Measurements from ENCODE around the gene ZNF219.

The ZNF219 gene

GRCh38 chr14:21092273-21093011, 6.0 kb downstream of the ZNF219 start:
- peaks cover 0 to 24% (median 10%) of the 10 kb centered on the region in 4 experiments for H3K4me1 ChIP-seq (ENCODE audit: control extremely low read depth in 1 of 4, control insufficient read depth in 4 of 4, insufficient read depth in 4 of 4, low read length in 3 of 4)
- POLR2A ChIA-PET, result interaction anchor here (0.8 kb wide), 1 partner anchor 21 kb away, joined by 5 read pairs; no protein-coding TSS in a partner anchor
- peaks cover 0 to 45% (median 17%) of the 10 kb centered on the region in 4 experiments for H3K36me3 ChIP-seq (ENCODE audit: control insufficient read depth in 4 of 4, insufficient read depth in 4 of 4, low read length in 3 of 4)
- no peaks in the 10 kb centered on the region for H3K27me3 ChIP-seq (replicated peaks in 2 of 5; ENCODE audit: control insufficient read depth in 4 of 5, insufficient read depth in 5 of 5, low read length in 4 of 5)
- 51% methylated on average over 59 of the region's 59 CpGs for WGBS (ENCODE audit: insufficient coverage)
- H3K9me3 ChIP-seq (ENCODE audit: control extremely low read depth in 1 of 5, control insufficient read depth in 4 of 5, insufficient read depth in 2 of 5, low read depth in 1 of 5, low read length in 4 of 5), result no peaks in the 10 kb centered on the region
- H3K4me3 ChIP-seq (ENCODE audit: control insufficient read depth in 1 of 7, extremely low read depth in 1 of 7, insufficient read depth in 4 of 7, low read depth in 2 of 7, low read length in 6 of 7), result no peak overlapping the region
- CTCF ChIA-PET, result interaction anchor here (0.7 to 7.4 kb wide), 21 partner anchors 8 to 84 kb away, joined by 3 to 204 read pairs (median 9); partner anchors contain the start of genes ARHGEF40, RNASE7, RNASE8 and TMEM253
- no peak overlapping the region for H3K27ac ChIP-seq (ENCODE audit: insufficient read depth in 1 of 2, low read depth in 1 of 2, low read length in 2 of 2, poor library complexity in 1 of 2, severe bottlenecking in 2 of 2)
- peak; percentile 82 to 91 (median 85) for DNase-seq

GRCh38 chr14:21091821-21092272, 6.6 kb downstream of the ZNF219 start:
- H3K27me3 ChIP-seq (replicated peaks in 2 of 5; ENCODE audit: control insufficient read depth in 4 of 5, insufficient read depth in 5 of 5, low read length in 4 of 5), result no peaks in the 10 kb centered on the region
- no peak overlapping the region for H3K4me3 ChIP-seq (ENCODE audit: control insufficient read depth in 1 of 7, extremely low read depth in 1 of 7, insufficient read depth in 4 of 7, low read depth in 2 of 7, low read length in 6 of 7)
- ChIA-PET POLR2A (interaction anchor here (0.8 kb wide), 1 partner anchor 21 kb away, joined by 5 read pairs; no protein-coding TSS in a partner anchor), CTCF (interaction anchor here (0.7 to 7.4 kb wide), 20 partner anchors 7 to 84 kb away, joined by 3 to 204 read pairs (median 10); partner anchors contain the start of genes ARHGEF40, RNASE7, RNASE8 and TMEM253)
- no peak overlapping the region for H3K27ac ChIP-seq (ENCODE audit: insufficient read depth in 1 of 2, low read depth in 1 of 2, low read length in 2 of 2, poor library complexity in 1 of 2, severe bottlenecking in 2 of 2)
- peaks cover 0 to 23% (median 12%) of the 10 kb centered on the region in 4 experiments for H3K4me1 ChIP-seq (ENCODE audit: control extremely low read depth in 1 of 4, control insufficient read depth in 4 of 4, insufficient read depth in 4 of 4, low read length in 3 of 4)
- no peaks in the 10 kb centered on the region for H3K9me3 ChIP-seq (ENCODE audit: control extremely low read depth in 1 of 5, control insufficient read depth in 4 of 5, insufficient read depth in 2 of 5, low read depth in 1 of 5, low read length in 4 of 5)
- DNase-seq, result no peak
- WGBS (ENCODE audit: insufficient coverage), result 97% methylated on average over 32 of the region's 42 CpGs
- peaks cover 0 to 45% (median 18%) of the 10 kb centered on the region in 4 experiments for H3K36me3 ChIP-seq (ENCODE audit: control insufficient read depth in 4 of 4, insufficient read depth in 4 of 4, low read length in 3 of 4)

GRCh38 chr14:21090940-21091663, 7.4 kb downstream of the ZNF219 start:
- no peaks in the 10 kb centered on the region for H3K27me3 ChIP-seq (replicated peaks in 2 of 5; ENCODE audit: control insufficient read depth in 4 of 5, insufficient read depth in 5 of 5, low read length in 4 of 5)
- ChIA-PET POLR2A (no interaction called here), CTCF (interaction anchor here (1.2 to 9.9 kb wide), 20 partner anchors 10 to 83 kb away, joined by 3 to 204 read pairs (median 15); partner anchors contain the start of genes ARHGEF40 and TMEM253)
- no peak for DNase-seq
- WGBS (ENCODE audit: insufficient coverage), result 98% methylated on average over 39 of the region's 45 CpGs
- peaks cover 0 to 45% (median 18%) of the 10 kb centered on the region in 4 experiments for H3K36me3 ChIP-seq (ENCODE audit: control insufficient read depth in 4 of 4, insufficient read depth in 4 of 4, low read length in 3 of 4)
- H3K4me1 ChIP-seq (ENCODE audit: control extremely low read depth in 1 of 4, control insufficient read depth in 4 of 4, insufficient read depth in 4 of 4, low read length in 3 of 4), result peaks cover 0 to 18% (median 13%) of the 10 kb centered on the region in 4 experiments
- H3K4me3 ChIP-seq (ENCODE audit: control insufficient read depth in 1 of 7, extremely low read depth in 1 of 7, insufficient read depth in 4 of 7, low read depth in 2 of 7, low read length in 6 of 7), result no peak overlapping the region
- H3K27ac ChIP-seq (ENCODE audit: insufficient read depth in 1 of 2, low read depth in 1 of 2, low read length in 2 of 2, poor library complexity in 1 of 2, severe bottlenecking in 2 of 2), result no peak overlapping the region
- no peaks in the 10 kb centered on the region for H3K9me3 ChIP-seq (ENCODE audit: control extremely low read depth in 1 of 5, control insufficient read depth in 4 of 5, insufficient read depth in 2 of 5, low read depth in 1 of 5, low read length in 4 of 5)

- H3K27me3 ChIP-seq (replicated peaks in 2 of 5; ENCODE audit: control insufficient read depth in 4 of 5, insufficient read depth in 5 of 5, low read length in 4 of 5), result no peaks in the 10 kb centered on the region
- peak in 2 of 3 donors; percentile 64 to 70 for DNase-seq
- H3K4me1 ChIP-seq (ENCODE audit: control extremely low read depth in 1 of 4, control insufficient read depth in 4 of 4, insufficient read depth in 4 of 4, low read length in 3 of 4), result peaks cover 0 to 18% (median 13%) of the 10 kb centered on the region in 4 experiments
- POLR2A ChIA-PET, result interaction anchor here (2.1 kb wide), 1 partner anchor 14 kb away, joined by 5 read pairs; no protein-coding TSS in a partner anchor
- no peak overlapping the region for H3K4me3 ChIP-seq (ENCODE audit: control insufficient read depth in 1 of 7, extremely low read depth in 1 of 7, insufficient read depth in 4 of 7, low read depth in 2 of 7, low read length in 6 of 7)
- 96% methylated on average over 35 of the region's 45 CpGs for WGBS (ENCODE audit: insufficient coverage)
- CTCF ChIA-PET, result interaction anchor here (0.8 to 9.9 kb wide), 12 partner anchors 12 to 74 kb away, joined by 3 to 124 read pairs (median 10); partner anchors contain the start of genes ARHGEF40 and TMEM253
- H3K36me3 ChIP-seq (ENCODE audit: control insufficient read depth in 4 of 4, insufficient read depth in 4 of 4, low read length in 3 of 4), result peaks cover 0 to 50% (median 22%) of the 10 kb centered on the region in 4 experiments
- H3K27ac ChIP-seq (ENCODE audit: insufficient read depth in 1 of 2, low read depth in 1 of 2, low read length in 2 of 2, poor library complexity in 1 of 2, severe bottlenecking in 2 of 2), result no peak overlapping the region
- no peaks in the 10 kb centered on the region for H3K9me3 ChIP-seq (ENCODE audit: control extremely low read depth in 1 of 5, control insufficient read depth in 4 of 5, insufficient read depth in 2 of 5, low read depth in 1 of 5, low read length in 4 of 5)
These were observed 8.1 kb downstream of the ZNF219 start for GRCh38 chr14:21090194-21090939.

GRCh38 chr14:21089877-21090193, 8.6 kb downstream of the ZNF219 start:
- peaks cover under 1 to 54% (median 26%) of the 10 kb centered on the region in 4 experiments for H3K36me3 ChIP-seq (ENCODE audit: control insufficient read depth in 4 of 4, insufficient read depth in 4 of 4, low read length in 3 of 4)
- H3K27ac ChIP-seq (ENCODE audit: insufficient read depth in 1 of 2, low read depth in 1 of 2, low read length in 2 of 2, poor library complexity in 1 of 2, severe bottlenecking in 2 of 2), result no peak overlapping the region
- POLR2A ChIA-PET, result interaction anchor here (2.1 kb wide), 1 partner anchor 15 kb away, joined by 5 read pairs; no protein-coding TSS in a partner anchor
- 95% methylated on average over 5 of the region's 5 CpGs for WGBS (ENCODE audit: insufficient coverage)
- H3K4me3 ChIP-seq (ENCODE audit: control insufficient read depth in 1 of 7, extremely low read depth in 1 of 7, insufficient read depth in 4 of 7, low read depth in 2 of 7, low read length in 6 of 7), result no peak overlapping the region
- no peak for DNase-seq
- CTCF ChIA-PET, result interaction anchor here (0.8 to 9.9 kb wide), 13 partner anchors 12 to 74 kb away, joined by 3 to 124 read pairs (median 7); partner anchors contain the start of genes ARHGEF40 and TMEM253
- H3K9me3 ChIP-seq (ENCODE audit: control extremely low read depth in 1 of 5, control insufficient read depth in 4 of 5, insufficient read depth in 2 of 5, low read depth in 1 of 5, low read length in 4 of 5), result no peaks in the 10 kb centered on the region
- H3K4me1 ChIP-seq (ENCODE audit: control extremely low read depth in 1 of 4, control insufficient read depth in 4 of 4, insufficient read depth in 4 of 4, low read length in 3 of 4), result peaks cover 0 to 18% (median 13%) of the 10 kb centered on the region in 4 experiments
- H3K27me3 ChIP-seq (replicated peaks in 2 of 5; ENCODE audit: control insufficient read depth in 4 of 5, insufficient read depth in 5 of 5, low read length in 4 of 5), result no peaks in the 10 kb centered on the region

- Histone ChIP-seq H3K36me3 (ENCODE audit: control insufficient read depth in 4 of 4, insufficient read depth in 4 of 4, low read length in 3 of 4) (peaks cover 4 to 60% (median 29%) of the 10 kb centered on the region in 4 experiments), H3K27me3 (replicated peaks in 2 of 5; ENCODE audit: control insufficient read depth in 4 of 5, insufficient read depth in 5 of 5, low read length in 4 of 5) (no peaks in the 10 kb centered on the region), H3K4me1 (ENCODE audit: control extremely low read depth in 1 of 4, control insufficient read depth in 4 of 4, insufficient read depth in 4 of 4, low read length in 3 of 4) (peaks cover 0 to 18% (median 13%) of the 10 kb centered on the region in 4 experiments), H3K27ac (ENCODE audit: insufficient read depth in 1 of 2, low read depth in 1 of 2, low read length in 2 of 2, poor library complexity in 1 of 2, severe bottlenecking in 2 of 2) (peak overlapping the region in 1 of 2 experiments; percentile 18), H3K4me3 (ENCODE audit: control insufficient read depth in 1 of 7, extremely low read depth in 1 of 7, insufficient read depth in 4 of 7, low read depth in 2 of 7, low read length in 6 of 7) (no peak overlapping the region), H3K9me3 (ENCODE audit: control extremely low read depth in 1 of 5, control insufficient read depth in 4 of 5, insufficient read depth in 2 of 5, low read depth in 1 of 5, low read length in 4 of 5) (no peaks in the 10 kb centered on the region)
- CTCF ChIA-PET, result interaction anchor here (0.8 to 9.9 kb wide), 13 partner anchors 11 to 410 kb away, joined by 3 to 124 read pairs (median 7); partner anchors contain the start of genes ARHGEF40 and TMEM253
- POLR2A ChIA-PET, result interaction anchor here (2.1 kb wide), 1 partner anchor 15 kb away, joined by 5 read pairs; no protein-coding TSS in a partner anchor
- WGBS (ENCODE audit: insufficient coverage), result no CpG with 5 or more reads among the region's 1 CpG
- no peak for DNase-seq
These were observed 9.2 kb downstream of the ZNF219 start for GRCh38 chr14:21089271-21089670.
